GM23338 (cell line): ENCODE measurements around the gene AIM2. TPM values are rescaled to one million over a fixed set of nuclear protein-coding genes. Genes with fewer than 3 reads are reported as not detected.

ENCODE experiments used
- ATAC-seq: fragments of 200-7000 bp; cut with Tn5 transposase; 3 replicates; pipeline ENCODE4 v1.9.1; 2020
- DNase-seq: peaks from one replicate; pipeline ENCODE4 v3.0.0-alpha.2; 2015; ENCODE audit warnings: low spot score
- H2AFZ ChIP-seq: fragments of 200-600 bp; sonication (generic); 2 replicates; pipeline ENCODE4 v1.8.0; 2016; ENCODE audit warnings: antibody characterized with exemption, mild to moderate bottlenecking, moderate library complexity
- H3F3A ChIP-seq: fragments of 200-600 bp; sonication (generic); replicated peaks from 2 replicates; pipeline ENCODE4 v1.8.0; 2017; ENCODE audit warnings: antibody characterized with exemption, mixed run types, low read depth
- H3K27ac ChIP-seq: fragments of 200-600 bp; sonication (generic); 2 replicates; pipeline ENCODE4 v1.6.1; 2016; ENCODE audit warnings: low read depth
- H3K27me3 ChIP-seq: fragments of 200-600 bp; sonication (generic); 2 replicates; pipeline ENCODE4 v1.8.0; 2016; ENCODE audit warnings: mild to moderate bottlenecking, mixed run types, moderate library complexity; ENCODE audit not compliant: insufficient read depth
- H3K36me3 ChIP-seq: fragments of 200-600 bp; sonication (generic); 2 replicates; pipeline ENCODE4 v1.8.0; 2016; ENCODE audit warnings: mild to moderate bottlenecking; ENCODE audit not compliant: insufficient read depth
- H3K4me1 ChIP-seq: fragments of 200-600 bp; sonication (generic); 2 replicates; pipeline ENCODE4 v1.8.0; 2016; ENCODE audit warnings: mild to moderate bottlenecking, moderate library complexity; ENCODE audit not compliant: insufficient read depth
- H3K4me2 ChIP-seq: fragments of 200-600 bp; sonication (generic); 2 replicates; pipeline ENCODE4 v1.7.1; 2017; ENCODE audit warnings: mixed run types
- H3K4me3 ChIP-seq: fragments of 200-600 bp; sonication (generic); 2 replicates; pipeline ENCODE4 v1.6.1; 2016; ENCODE audit warnings: mixed run types
- H3K79me2 ChIP-seq: fragments of 200-600 bp; sonication (generic); replicated peaks from 2 replicates; pipeline ENCODE4 v1.8.0; 2017; ENCODE audit warnings: mild to moderate bottlenecking; ENCODE audit not compliant: insufficient read depth
- H3K9me2 ChIP-seq: fragments of 200-600 bp; sonication (generic); 2 replicates; pipeline ENCODE4 v1.8.0; 2017; ENCODE audit not compliant: insufficient read depth
- H4K20me1 ChIP-seq: fragments of 200-600 bp; sonication (generic); replicated peaks from 2 replicates; pipeline ENCODE4 v1.8.0; 2017; ENCODE audit warnings: mild to moderate bottlenecking; ENCODE audit not compliant: insufficient read depth
- H3K27ac Mint-ChIP-seq: 2 replicates; pipeline ENCODE4 v1.8.0; 2020; ENCODE audit warnings: inconsistent platforms, mild to moderate bottlenecking, moderate library complexity, mixed read lengths
- H3K27me3 Mint-ChIP-seq: 3 replicates; pipeline ENCODE4 v1.8.0; 2022; ENCODE audit warnings: low read depth, mild to moderate bottlenecking, moderate library complexity, mixed read lengths, inconsistent platforms; ENCODE audit not compliant: insufficient read depth, poor library complexity
- H3K36me3 Mint-ChIP-seq: 3 replicates; pipeline ENCODE4 v1.8.0; 2021; ENCODE audit warnings: low read depth, mild to moderate bottlenecking, inconsistent platforms, moderate library complexity, mixed read lengths
- H3K4me1 Mint-ChIP-seq: 3 replicates; pipeline ENCODE4 v1.8.0; 2020; ENCODE audit warnings: mild to moderate bottlenecking, inconsistent platforms, mixed read lengths
- H3K4me3 Mint-ChIP-seq: 3 replicates; pipeline ENCODE4 v1.8.0; 2021; ENCODE audit warnings: moderate library complexity, mild to moderate bottlenecking, inconsistent platforms, mixed read lengths
- H3K9me3 Mint-ChIP-seq: 3 replicates; pipeline ENCODE4 v1.8.0; 2020; ENCODE audit warnings: moderate library complexity, mild to moderate bottlenecking, inconsistent platforms, mixed read lengths
- CREB1 ChIP-seq: fragments of 250-450 bp; sonication (Bioruptor Pico); IDR thresholded peaks from 2 replicates; pipeline ENCODE4 v1.5.0; 2020; ENCODE audit warnings: low read depth, mild to moderate bottlenecking, moderate library complexity
- ETS1 ChIP-seq: IDR thresholded peaks from 2 replicates; pipeline ENCODE4 v1.6.1; 2016; ENCODE audit warnings: antibody characterized with exemption
- EZH2 ChIP-seq: fragments of 200-600 bp; sonication (generic); IDR thresholded peaks from one replicate; pipeline ENCODE4 v1.8.0; 2017; ENCODE audit warnings: antibody characterized with exemption, mild to moderate bottlenecking, low read depth; ENCODE audit not compliant: unreplicated experiment
- EZH2phosphoT487 ChIP-seq: fragments of 200-600 bp; sonication (generic); IDR thresholded peaks from one replicate; pipeline ENCODE4 v1.8.1; 2018; ENCODE audit warnings: antibody characterized with exemption; ENCODE audit not compliant: unreplicated experiment
- JUNB ChIP-seq: IDR thresholded peaks from one replicate; pipeline ENCODE4 v1.6.1; 2016; ENCODE audit warnings: antibody characterized with exemption; ENCODE audit not compliant: unreplicated experiment
- NANOG ChIP-seq: IDR thresholded peaks from 2 replicates; pipeline ENCODE4 v1.6.1; 2016; ENCODE audit warnings: antibody characterized with exemption, borderline replicate concordance
- POLR2AphosphoS5 ChIP-seq: IDR thresholded peaks from 2 replicates; pipeline ENCODE4 v1.6.1; 2016; ENCODE audit warnings: antibody characterized with exemption, low read depth
- REST ChIP-seq: IDR thresholded peaks from one replicate; pipeline ENCODE4 v1.6.1; 2018; ENCODE audit warnings: antibody characterized with exemption; ENCODE audit not compliant: unreplicated experiment
- STAT1 ChIP-seq: IDR thresholded peaks from one replicate; pipeline ENCODE4 v1.6.1; 2016; ENCODE audit warnings: antibody characterized with exemption; ENCODE audit not compliant: unreplicated experiment
- ZNF114 ChIP-seq: fragments of 250-450 bp; sonication (Bioruptor Pico); IDR thresholded peaks from 2 replicates; pipeline ENCODE4 v1.5.0; 2020; ENCODE audit warnings: mild to moderate bottlenecking, moderate library complexity
- ZNF331 ChIP-seq: fragments of 250-450 bp; sonication (Bioruptor Pico); IDR thresholded peaks from 2 replicates; pipeline ENCODE4 v1.5.0; 2020; ENCODE audit warnings: low read depth, mild to moderate bottlenecking, moderate library complexity
- polyA plus RNA-seq: library from polyadenylated mRNA; unstranded; fragments of >200 nt; fragmentation: Nextera tagmentation; extraction: Ambion mirVana; gene quantifications from 2 replicates; pipeline ENCODE4 v1.2.1, GENCODE V29; 2016
- total RNA-seq: library from RNA; depleted of rRNA; stranded (reverse); fragments of >200 nt; shearing (Covaris generic); gene quantifications from 2 replicates; pipeline ENCODE4 v1.2.3, GENCODE V29; 2014
- TF ChIP-seq, protein P1 (sequence below): fragments of 250-450 bp; sonication (Bioruptor Pico); IDR thresholded peaks from 2 replicates; pipeline ENCODE4 v1.5.0; 2020; ENCODE audit warnings: mild to moderate bottlenecking, moderate library complexity
- TF ChIP-seq, protein P2 (sequence below), 2 experiments: fragments of 200-600 bp in 1 of 2; sonication (generic) in 1 of 2; conservative IDR thresholded peaks; 2 replicates each; pipeline versions ENCODE4 v1.5.1 to v1.6.1; 2016 to 2017; ENCODE audit warnings: antibody characterized with exemption in 2 of 2, low read depth in 2 of 2, mild to moderate bottlenecking in 2 of 2, moderate library complexity in 1 of 2

Gene AIM2
- total and polyA plus RNA-seq, 2 experiments from 2014 or later = 1.5 to 2.5 TPM

DNA sequence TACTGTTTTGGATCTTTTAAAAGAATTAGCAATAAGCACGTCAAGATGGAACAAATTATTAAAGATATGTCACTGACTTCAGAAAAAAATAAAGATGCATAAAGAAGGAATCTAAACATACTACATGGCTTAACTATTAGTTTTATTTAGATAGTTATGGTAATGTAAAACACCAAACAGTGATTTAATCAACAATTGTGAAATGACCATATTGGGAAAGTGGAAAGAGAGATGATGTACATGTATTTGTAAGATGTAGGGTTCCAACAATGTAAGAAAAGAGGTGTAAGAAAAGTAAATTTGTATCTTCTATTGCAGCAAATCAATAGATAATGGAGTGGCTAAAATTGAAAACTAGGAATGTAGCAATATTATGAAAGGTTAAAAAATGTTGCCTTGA, 6.4 kb upstream of the AIM2 start:
- no peaks in the 10 kb centered on the region for H3K36me3 ChIP-seq
- no peak overlapping the region for H3K4me3 ChIP-seq
- no peaks in the 10 kb centered on the region for H3K79me2 ChIP-seq
- DNase-seq = no peak
- no peak overlapping the region for H3K27ac ChIP-seq
- H3K27me3 Mint-ChIP-seq = no peaks in the 10 kb centered on the region
- no peaks in the 10 kb centered on the region for H3K36me3 Mint-ChIP-seq
- TF ChIP-seq STAT1 = no peak
- no peak for TF ChIP-seq JUNB
- no peak for TF ChIP-seq NANOG
- no peak for TF ChIP-seq ZNF331 (CRISPR knock-in tag)
- TF ChIP-seq CREB1 = no peak
- TF ChIP-seq POLR2AphosphoS5 = no peak
- TF ChIP-seq, protein P1, sequence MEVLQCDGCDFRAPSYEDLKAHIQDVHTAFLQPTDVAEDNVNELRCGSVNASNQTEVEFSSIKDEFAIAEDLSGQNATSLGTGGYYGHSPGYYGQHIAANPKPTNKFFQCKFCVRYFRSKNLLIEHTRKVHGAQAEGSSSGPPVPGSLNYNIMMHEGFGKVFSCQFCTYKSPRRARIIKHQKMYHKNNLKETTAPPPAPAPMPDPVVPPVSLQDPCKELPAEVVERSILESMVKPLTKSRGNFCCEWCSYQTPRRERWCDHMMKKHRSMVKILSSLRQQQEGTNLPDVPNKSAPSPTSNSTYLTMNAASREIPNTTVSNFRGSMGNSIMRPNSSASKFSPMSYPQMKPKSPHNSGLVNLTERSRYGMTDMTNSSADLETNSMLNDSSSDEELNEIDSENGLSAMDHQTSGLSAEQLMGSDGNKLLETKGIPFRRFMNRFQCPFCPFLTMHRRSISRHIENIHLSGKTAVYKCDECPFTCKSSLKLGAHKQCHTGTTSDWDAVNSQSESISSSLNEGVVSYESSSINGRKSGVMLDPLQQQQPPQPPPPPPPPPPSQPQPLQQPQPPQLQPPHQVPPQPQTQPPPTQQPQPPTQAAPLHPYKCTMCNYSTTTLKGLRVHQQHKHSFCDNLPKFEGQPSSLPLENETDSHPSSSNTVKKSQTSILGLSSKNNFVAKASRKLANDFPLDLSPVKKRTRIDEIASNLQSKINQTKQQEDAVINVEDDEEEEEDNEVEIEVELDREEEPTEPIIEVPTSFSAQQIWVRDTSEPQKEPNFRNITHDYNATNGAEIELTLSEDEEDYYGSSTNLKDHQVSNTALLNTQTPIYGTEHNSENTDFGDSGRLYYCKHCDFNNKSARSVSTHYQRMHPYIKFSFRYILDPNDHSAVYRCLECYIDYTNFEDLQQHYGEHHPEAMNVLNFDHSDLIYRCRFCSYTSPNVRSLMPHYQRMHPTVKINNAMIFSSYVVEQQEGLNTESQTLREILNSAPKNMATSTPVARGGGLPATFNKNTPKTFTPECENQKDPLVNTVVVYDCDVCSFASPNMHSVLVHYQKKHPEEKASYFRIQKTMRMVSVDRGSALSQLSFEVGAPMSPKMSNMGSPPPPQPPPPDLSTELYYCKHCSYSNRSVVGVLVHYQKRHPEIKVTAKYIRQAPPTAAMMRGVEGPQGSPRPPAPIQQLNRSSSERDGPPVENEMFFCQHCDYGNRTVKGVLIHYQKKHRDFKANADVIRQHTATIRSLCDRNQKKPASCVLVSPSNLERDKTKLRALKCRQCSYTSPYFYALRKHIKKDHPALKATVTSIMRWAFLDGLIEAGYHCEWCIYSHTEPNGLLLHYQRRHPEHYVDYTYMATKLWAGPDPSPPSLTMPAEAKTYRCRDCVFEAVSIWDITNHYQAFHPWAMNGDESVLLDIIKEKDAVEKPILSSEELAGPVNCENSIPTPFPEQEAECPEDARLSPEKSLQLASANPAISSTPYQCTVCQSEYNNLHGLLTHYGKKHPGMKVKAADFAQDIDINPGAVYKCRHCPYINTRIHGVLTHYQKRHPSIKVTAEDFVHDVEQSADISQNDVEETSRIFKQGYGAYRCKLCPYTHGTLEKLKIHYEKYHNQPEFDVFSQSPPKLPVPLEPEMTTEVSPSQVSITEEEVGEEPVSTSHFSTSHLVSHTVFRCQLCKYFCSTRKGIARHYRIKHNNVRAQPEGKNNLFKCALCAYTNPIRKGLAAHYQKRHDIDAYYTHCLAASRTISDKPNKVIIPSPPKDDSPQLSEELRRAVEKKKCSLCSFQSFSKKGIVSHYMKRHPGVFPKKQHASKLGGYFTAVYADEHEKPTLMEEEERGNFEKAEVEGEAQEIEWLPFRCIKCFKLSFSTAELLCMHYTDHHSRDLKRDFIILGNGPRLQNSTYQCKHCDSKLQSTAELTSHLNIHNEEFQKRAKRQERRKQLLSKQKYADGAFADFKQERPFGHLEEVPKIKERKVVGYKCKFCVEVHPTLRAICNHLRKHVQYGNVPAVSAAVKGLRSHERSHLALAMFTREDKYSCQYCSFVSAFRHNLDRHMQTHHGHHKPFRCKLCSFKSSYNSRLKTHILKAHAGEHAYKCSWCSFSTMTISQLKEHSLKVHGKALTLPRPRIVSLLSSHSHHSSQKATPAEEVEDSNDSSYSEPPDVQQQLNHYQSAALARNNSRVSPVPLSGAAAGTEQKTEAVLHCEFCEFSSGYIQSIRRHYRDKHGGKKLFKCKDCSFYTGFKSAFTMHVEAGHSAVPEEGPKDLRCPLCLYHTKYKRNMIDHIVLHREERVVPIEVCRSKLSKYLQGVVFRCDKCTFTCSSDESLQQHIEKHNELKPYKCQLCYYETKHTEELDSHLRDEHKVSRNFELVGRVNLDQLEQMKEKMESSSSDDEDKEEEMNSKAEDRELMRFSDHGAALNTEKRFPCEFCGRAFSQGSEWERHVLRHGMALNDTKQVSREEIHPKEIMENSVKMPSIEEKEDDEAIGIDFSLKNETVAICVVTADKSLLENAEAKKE (CRISPR knock-in tag) = no peak
- no peak for TF ChIP-seq EZH2
- TF ChIP-seq ZNF114 (CRISPR knock-in tag) = no peak
- TF ChIP-seq REST = no peak
- TF ChIP-seq ETS1 = no peak
- TF ChIP-seq EZH2phosphoT487 = no peak
- TF ChIP-seq, protein P2, sequence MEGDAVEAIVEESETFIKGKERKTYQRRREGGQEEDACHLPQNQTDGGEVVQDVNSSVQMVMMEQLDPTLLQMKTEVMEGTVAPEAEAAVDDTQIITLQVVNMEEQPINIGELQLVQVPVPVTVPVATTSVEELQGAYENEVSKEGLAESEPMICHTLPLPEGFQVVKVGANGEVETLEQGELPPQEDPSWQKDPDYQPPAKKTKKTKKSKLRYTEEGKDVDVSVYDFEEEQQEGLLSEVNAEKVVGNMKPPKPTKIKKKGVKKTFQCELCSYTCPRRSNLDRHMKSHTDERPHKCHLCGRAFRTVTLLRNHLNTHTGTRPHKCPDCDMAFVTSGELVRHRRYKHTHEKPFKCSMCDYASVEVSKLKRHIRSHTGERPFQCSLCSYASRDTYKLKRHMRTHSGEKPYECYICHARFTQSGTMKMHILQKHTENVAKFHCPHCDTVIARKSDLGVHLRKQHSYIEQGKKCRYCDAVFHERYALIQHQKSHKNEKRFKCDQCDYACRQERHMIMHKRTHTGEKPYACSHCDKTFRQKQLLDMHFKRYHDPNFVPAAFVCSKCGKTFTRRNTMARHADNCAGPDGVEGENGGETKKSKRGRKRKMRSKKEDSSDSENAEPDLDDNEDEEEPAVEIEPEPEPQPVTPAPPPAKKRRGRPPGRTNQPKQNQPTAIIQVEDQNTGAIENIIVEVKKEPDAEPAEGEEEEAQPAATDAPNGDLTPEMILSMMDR (conservative IDR thresholded peaks at IDR 0.05; ENCODE audit: low read depth in 2 of 2) = no peak
- H3K27me3 ChIP-seq = no peaks in the 10 kb centered on the region
- H3K4me2 ChIP-seq = no peak overlapping the region
- no peaks in the 10 kb centered on the region for H4K20me1 ChIP-seq
- ATAC-seq = no peak
- H3F3A ChIP-seq = no peaks in the 10 kb centered on the region
- no peak overlapping the region for H3K27ac Mint-ChIP-seq
- H3K4me3 Mint-ChIP-seq = no peak overlapping the region
- H3K4me1 Mint-ChIP-seq = no peaks in the 10 kb centered on the region
- no peaks in the 10 kb centered on the region for H3K4me1 ChIP-seq
- H3K9me2 ChIP-seq = no peaks in the 10 kb centered on the region
- no peaks in the 10 kb centered on the region for H3K9me3 Mint-ChIP-seq
- H2AFZ ChIP-seq = no peak overlapping the region
